Sigmoid colon (tissue), 4 donors: ENCODE results near the gene PSMG3.
"Not testable (repeated sequence)": the region's sequence is repeated elsewhere in the genome, so short reads cannot be mapped to it uniquely, and the experiment has no call there.

ENCODE experiments used
- CTCF ChIP-seq, 4 experiments: fragments of 450-650 bp in 3 of 4; fragments of 200-600 bp in 1 of 4; IDR thresholded peaks; one replicate each; pipeline ENCODE4 v1.5.1; 2016 to 2019; ENCODE audit warnings: antibody characterized with exemption in 4 of 4, mild to moderate bottlenecking in 3 of 4, moderate library complexity in 2 of 4
- POLR2AphosphoS5 ChIP-seq, 4 donors: sonication (generic); formaldehyde crosslinking; IDR thresholded peaks; one replicate each; pipeline ENCODE4 v1.6.1; 2017; ENCODE audit warnings: antibody characterized with exemption in 4 of 4

- not testable (repeated sequence) for TF ChIP-seq CTCF, POLR2AphosphoS5 (IDR thresholded peaks at IDR 0.05)
Observed at GRCh38 chr7:1583241-1583930, 13.6 kb upstream of the PSMG3 start.
